Endometrial microvascular endothelial cells (primary cell): ENCODE data around the gene SASH1. TPM values are rescaled to one million over a fixed set of nuclear protein-coding genes. Genes with fewer than 3 reads are reported as not detected.

Source experiments
- in situ Hi-C: cut with HindIII; loops from 2 replicates; pipeline ENCODE4 v1.10.0; 2017; ENCODE audit warnings: low sequenced_read_pairs, low pct_unique_long_range_greater_than_20kb; ENCODE audit errors: inconsistent ontology term
- total RNA-seq: library from RNA; depleted of rRNA; stranded (reverse); fragments of >200 nt; gene quantifications from one replicate; pipeline ENCODE4 v1.2.3, GENCODE V29; 2015; ENCODE audit errors: inconsistent ontology term

The SASH1 gene
- total RNA-seq, 1 donor from 2014 or later: 75.4 TPM

- in situ Hi-C loops: no loop called here
Observed at GRCh38 chr6:148423133-148423532, 80.5 kb downstream of the SASH1 start.

GRCh38 chr6:148423601-148424270 lies 81.1 kb downstream of the SASH1 start:
- in situ Hi-C loops: no loop called here

DNA sequence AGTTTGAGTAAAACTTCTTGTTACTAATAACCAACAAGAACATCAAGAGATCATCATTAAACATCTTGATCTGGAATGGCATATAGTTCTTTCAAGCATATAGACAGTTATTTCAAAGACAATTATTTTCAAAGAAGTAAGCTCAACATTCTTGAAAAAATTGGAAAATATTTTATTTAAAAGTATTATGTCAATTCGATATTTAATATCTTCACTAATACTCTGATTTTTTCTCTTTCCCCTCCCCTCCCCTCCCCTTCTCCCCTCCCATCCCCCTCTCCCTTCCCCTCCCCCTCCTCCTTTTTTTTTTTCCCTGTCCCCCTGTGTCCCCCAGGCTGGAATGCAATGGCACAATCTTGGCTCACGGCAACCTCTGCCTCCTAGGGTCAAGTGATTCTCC lies 82.8 kb downstream of the SASH1 start:
- in situ Hi-C loops: loop anchor here (5.0 kb wide), 1 partner anchor 58 kb away; no protein-coding TSS in a partner anchor

- in situ Hi-C loops: loop anchor here (5.0 kb wide), 1 partner anchor 59 kb away; no protein-coding TSS in a partner anchor
Observed at GRCh38 chr6:148426317-148426977, 83.8 kb downstream of the SASH1 start.

- in situ Hi-C loops: loop anchor here (5.0 kb wide), 1 partner anchor 60 kb away; no protein-coding TSS in a partner anchor
Observed at GRCh38 chr6:148427333-148427732, 84.7 kb downstream of the SASH1 start.

DNA sequence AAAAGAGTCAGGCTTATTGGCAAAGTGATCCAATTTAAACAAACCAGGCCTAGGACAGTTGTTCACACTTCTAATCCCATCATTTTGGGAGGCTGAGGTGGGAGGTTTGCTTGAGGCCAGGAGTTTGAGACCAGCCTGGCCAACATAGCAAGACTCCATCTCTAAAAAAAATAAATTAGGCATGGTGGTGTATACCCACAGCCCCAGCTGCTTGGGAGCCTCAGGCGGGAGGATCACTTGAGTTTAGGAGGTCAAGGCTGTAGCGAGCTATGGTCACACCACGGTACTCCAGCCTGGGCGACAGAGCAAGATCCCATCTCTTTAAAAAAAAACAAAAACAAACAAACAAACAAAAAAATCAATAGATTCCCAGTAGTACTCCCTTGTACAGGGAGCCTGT lies 86.8 kb downstream of the SASH1 start:
- in situ Hi-C loops: loop anchor here (5.0 kb wide), 1 partner anchor 62 kb away; no protein-coding TSS in a partner anchor

DNA sequence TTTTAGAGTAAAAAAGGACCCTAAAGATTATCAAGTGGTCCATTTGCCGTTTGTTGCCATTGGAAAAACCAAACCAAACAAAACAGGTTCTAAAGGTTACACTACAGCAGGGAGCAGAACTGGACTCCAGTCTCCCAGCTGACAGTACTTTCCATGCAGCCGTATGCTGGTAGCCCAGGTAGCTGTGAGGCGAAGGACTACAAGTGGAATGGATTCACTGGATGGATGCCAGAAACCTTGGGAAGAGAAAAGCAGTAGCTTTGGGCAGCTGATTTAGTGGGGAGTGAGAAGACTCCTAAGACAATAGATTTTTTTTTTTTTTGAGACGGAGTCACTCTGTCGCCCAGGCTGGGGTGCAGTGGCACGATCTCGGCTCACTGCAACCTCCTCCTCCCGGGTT lies 88.3 kb downstream of the SASH1 start:
- in situ Hi-C loops: no loop called here

DNA sequence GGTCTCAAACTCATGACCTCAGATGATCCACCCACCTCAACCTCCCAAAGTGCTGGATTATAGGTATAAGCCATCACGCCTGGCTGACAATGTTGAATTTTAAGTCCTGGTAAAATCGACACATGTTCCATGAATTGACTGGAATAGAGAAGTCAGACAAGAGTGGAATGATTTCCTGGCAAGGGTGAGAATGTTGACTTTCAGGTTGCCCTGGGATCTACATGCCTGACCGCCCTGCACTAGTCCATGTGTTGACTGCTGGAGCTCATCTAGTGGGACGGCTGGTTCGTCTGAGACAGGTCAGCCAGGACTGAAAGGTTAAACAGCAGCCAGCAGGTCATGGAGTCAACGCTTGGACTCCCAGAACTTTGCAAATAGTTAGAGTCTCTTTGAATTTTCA lies 88.8 kb downstream of the SASH1 start:
- in situ Hi-C loops: no loop called here

GRCh38 chr6:148431840-148432239 lies 89.2 kb downstream of the SASH1 start:
- in situ Hi-C loops: no loop called here

DNA sequence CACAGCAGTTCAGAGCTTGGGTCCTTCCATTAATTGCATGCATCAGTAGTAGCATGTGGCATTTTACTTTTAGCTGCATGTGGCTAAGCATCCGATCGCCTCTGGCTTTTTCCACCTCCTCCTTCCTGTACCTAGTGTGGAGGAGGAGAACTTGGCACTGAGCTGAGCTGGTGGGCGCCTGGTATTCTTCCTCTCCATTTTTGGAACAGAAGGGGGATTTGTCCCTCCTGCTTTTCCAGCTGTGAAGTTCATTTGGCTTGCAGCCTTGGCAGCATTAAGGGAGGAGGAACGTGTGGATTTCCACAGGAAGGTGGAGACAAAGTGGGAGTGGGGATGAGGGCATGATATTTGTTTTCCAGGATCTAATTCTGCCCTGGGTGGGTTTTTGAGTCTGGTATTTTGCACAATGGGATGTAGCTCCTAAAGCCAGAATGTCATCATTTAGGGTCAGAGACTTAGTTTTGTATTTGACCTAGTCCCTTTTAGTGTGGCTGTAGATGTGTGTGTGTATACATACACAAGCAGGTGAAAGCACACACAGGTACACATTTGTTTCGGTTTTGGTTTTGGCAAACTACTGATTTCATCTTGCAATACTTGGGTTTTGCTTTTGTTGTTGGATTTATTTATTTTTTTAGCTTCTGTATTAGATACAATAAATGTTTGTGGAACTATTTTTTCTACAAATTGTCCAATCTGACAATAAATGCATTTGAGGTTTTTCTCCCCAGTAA lies 90.0 kb downstream of the SASH1 start:
- in situ Hi-C loops: no loop called here

- in situ Hi-C loops: no loop called here
Observed at GRCh38 chr6:148435386-148435785, 92.7 kb downstream of the SASH1 start.

DNA sequence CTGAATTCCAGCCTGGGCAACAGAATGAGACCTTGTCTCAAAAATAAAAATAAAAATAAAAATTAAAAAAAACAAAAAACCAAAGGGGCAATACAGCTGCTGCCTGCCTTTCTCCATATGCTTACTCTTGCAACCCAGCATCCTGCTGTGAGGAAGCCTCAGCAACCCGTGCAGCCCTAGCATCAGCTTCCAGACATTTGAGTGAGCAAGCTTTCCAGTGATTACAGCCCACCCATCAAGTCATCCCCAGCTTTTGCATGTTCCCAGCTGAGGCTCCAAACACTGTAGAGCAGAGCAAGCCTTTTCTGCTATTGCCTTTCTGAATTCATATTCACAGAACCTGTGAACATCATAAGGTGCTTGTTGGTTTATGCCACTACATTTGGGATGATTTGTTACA lies 93.8 kb downstream of the SASH1 start:
- in situ Hi-C loops: no loop called here

DNA sequence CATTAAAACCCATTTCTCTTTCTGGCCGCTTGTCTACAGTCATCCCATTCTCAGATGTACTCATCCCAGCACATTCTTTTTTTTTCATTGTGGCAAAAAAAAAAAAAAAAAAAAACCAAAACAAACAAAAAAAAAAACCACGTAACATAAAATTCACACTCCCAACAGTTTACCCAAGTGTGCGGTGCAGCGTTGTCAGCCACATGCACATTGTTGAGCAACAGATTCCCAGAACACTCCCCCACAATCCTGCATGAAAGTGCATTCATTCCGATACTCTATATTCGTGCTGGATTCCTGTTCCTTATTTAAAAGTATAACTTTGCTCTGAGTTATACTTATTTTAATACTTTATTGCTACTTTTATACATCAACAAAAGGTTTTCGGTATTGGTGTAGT lies 96.0 kb downstream of the SASH1 start:
- in situ Hi-C loops: no loop called here

GRCh38 chr6:148440016-148440415 lies 97.4 kb downstream of the SASH1 start:
- in situ Hi-C loops: no loop called here

DNA sequence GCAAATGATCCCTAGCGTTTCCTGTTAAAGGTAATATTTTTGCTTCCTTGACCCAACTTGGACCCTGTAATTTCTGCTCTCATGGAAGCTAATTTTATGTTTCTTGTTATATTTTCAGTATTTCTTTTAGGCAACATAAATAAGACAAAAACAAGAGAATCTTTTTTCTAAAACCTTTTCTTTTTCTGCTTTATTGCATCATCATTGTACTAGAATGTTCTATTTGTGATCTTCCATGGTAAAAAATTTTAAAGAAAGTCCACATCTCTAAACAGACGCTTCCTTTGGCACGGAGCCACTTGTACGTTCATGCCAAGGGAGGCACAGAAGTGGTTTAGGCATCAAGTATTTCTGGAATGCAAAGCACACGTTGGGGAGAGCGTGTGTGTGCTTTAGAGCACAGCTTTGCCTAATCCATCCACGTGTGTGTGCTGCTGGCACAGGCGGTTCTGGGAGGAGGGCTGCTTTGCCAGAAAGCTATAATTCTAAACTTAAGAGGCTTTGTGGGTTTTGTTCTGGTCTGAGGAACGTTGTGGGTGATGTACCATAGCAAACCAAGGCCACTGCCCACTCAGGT lies 98.3 kb downstream of the SASH1 start:
- in situ Hi-C loops: no loop called here

DNA sequence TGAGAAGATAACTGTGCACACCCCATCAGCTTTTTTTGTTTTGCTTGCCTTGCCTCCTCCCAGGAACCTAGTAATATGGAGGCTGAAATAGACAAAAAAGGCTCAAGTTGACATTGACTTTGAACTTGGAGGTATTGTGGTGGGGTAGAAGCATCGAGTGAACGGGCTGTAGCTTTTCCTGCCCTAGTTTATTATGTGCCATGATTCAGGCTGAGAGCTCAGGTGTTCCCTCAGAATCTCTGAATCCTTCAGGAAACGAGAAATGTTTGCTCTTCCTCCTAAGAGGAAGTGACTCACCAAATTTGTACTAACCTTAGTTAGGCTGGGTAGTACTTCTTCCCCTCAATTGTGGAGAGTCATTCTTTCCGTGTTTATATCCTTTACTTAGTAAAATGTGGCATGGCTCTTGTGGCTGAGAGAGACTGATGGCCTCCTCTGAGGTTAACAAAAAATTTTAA lies 98.8 kb downstream of the SASH1 start:
- in situ Hi-C loops: no loop called here

DNA sequence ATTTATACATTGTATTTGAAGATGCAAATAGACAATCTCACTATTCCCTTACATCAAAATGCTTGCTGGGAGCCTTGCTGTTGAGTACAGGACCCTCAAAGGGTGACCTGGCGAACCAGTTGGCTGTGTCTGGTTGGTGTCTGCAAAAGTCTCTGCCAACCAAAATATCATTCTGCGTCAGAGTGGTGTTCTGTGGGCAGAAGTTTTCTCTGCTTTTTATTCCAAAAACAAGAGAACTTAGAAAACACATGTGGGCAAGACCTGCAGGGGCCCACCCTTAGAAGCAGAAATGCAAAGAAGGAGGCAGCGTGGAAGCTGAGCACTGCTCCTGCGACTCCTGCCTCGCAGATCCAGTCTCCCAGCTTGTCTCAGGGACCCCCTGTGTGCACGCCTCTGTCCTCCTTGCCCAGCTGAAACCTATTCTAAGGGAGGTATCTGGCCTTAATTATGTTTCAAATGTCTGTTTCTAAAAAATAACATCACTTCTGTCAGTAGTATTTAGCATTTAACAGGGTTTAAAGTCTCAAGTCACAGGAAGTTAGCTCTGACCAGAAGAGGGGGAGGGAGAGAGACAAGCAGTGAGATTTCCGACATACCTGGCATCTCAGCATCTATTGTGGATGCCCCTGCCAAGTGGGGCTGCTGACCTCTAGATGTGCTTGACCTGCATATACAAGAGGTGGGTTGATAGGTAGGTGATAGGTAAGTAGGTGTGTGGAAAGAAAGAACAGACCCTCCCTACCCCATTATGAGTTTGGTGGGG lies 101.3 kb downstream of the SASH1 start:
- in situ Hi-C loops: no loop called here

GRCh38 chr6:148445116-148445515 lies 102.5 kb downstream of the SASH1 start:
- in situ Hi-C loops: no loop called here

DNA sequence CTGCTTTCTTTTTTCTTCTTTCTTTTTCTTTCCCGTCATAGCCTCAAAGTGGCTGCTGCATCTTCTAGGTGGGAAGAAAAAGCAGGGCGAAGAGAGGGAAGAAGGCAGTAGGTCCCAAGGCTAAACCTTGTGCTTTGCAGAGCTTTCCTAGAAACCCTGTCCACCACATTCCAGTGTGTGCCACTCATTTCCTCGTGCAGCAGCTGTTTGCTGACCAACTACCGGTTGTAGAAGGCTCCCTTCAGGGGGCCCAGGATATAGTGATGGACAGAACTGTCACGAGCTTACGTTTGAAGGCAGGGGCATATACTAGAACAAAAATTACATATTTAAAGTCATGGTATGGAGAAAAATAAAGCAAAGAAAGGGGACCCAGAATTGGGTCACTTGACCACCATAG lies 103.0 kb downstream of the SASH1 start:
- in situ Hi-C loops: no loop called here
